Karpas-422 (cell line): ENCODE measurements around the gene BBS9. TPM values are rescaled to one million over a fixed set of nuclear protein-coding genes. Genes with fewer than 3 reads are reported as not detected.

Experiments
- DNase-seq: peaks from one replicate; pipeline ENCODE4 v3.0.0-alpha.2; 2015
- H2AFZ ChIP-seq: fragments of 200-600 bp; sonication (generic); 2 replicates; pipeline ENCODE4 v1.6.1; 2014; ENCODE audit warnings: antibody characterized with exemption, low read length, mixed read lengths
- H3K27ac ChIP-seq: fragments of 200-600 bp; sonication (generic); 2 replicates; pipeline ENCODE4 v1.5.1; 2014; ENCODE audit warnings: mild to moderate bottlenecking, low read length, moderate library complexity
- H3K27me3 ChIP-seq: fragments of 200-600 bp; sonication (generic); 2 replicates; pipeline ENCODE4 v1.6.1; 2014; ENCODE audit warnings: low read length, mixed read lengths
- H3K36me3 ChIP-seq: fragments of 200-600 bp; sonication (generic); 2 replicates; pipeline ENCODE4 v1.6.1; 2014; ENCODE audit warnings: low read length, mixed read lengths; ENCODE audit not compliant: insufficient read depth
- H3K4me1 ChIP-seq: fragments of 200-600 bp; sonication (generic); 2 replicates; pipeline ENCODE4 v1.6.1; 2014; ENCODE audit warnings: mild to moderate bottlenecking, low read length, mixed read lengths
- H3K4me2 ChIP-seq: fragments of 200-600 bp; sonication (generic); 2 replicates; pipeline ENCODE4 v1.6.1; 2014; ENCODE audit warnings: low read length, low read depth, mild to moderate bottlenecking; ENCODE audit not compliant: poor library complexity, severe bottlenecking
- H3K4me3 ChIP-seq: fragments of 200-600 bp; sonication (generic); 2 replicates; pipeline ENCODE4 v1.5.1; 2014; ENCODE audit warnings: mild to moderate bottlenecking, antibody characterized with exemption, low read length, mixed read lengths
- H3K79me2 ChIP-seq: fragments of 200-600 bp; sonication (generic); 2 replicates; pipeline ENCODE4 v1.6.1; 2014; ENCODE audit warnings: mild to moderate bottlenecking, low read length, mixed read lengths
- H3K9ac ChIP-seq: fragments of 200-600 bp; sonication (generic); 2 replicates; pipeline ENCODE4 v1.6.0; 2014; ENCODE audit warnings: low read length
- H3K9me2 ChIP-seq: fragments of 200-600 bp; sonication (generic), shearing (Covaris generic); replicated peaks from 2 replicates; pipeline ENCODE4 v1.6.0; 2014; ENCODE audit warnings: mild to moderate bottlenecking, low read length, moderate library complexity; ENCODE audit not compliant: insufficient read depth
- H3K9me3 ChIP-seq: fragments of 300-700, 200-600 bp; sonication (generic); 2 replicates; pipeline ENCODE4 v1.6.1; 2014; ENCODE audit warnings: low read length, mixed read lengths
- H4K20me1 ChIP-seq: fragments of 200-600 bp; sonication (generic); 2 replicates; pipeline ENCODE4 v1.6.1; 2014; ENCODE audit warnings: mild to moderate bottlenecking, antibody characterized with exemption, low read length, low read depth; ENCODE audit not compliant: insufficient read depth
- total RNA-seq: library from RNA; depleted of rRNA; stranded (reverse); fragments of >200 nt; shearing (Covaris generic); gene quantifications from 2 replicates; pipeline ENCODE4 v1.2.3, GENCODE V29; 2014; ENCODE audit warnings: low replicate concordance

The BBS9 gene
- total RNA-seq, 1 experiment from 2014 or later: 13.0 TPM

DNA sequence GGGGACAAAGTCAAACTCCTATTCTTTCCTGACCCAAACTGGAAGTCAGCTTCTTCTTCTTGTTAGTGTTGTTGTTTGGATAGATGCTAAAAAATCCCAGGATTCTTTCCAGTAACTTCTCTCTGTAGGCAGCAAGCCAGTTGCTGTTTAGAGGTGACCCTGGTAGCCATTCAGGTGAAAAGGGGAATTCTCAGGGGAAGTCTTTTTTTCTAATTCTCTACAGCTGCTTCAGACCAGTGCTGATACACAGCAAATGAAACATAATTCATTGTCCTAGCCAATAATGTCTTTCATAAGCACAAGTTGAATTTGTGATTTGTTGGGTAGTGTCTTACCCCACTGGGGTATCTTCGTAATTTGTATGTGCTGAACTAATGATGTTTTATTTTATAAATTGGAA, 357.3 kb downstream of the BBS9 start:
- Histone ChIP-seq H3K79me2 (no peaks in the 10 kb centered on the region), H3K27ac (no peak overlapping the region), H2AFZ (no peak overlapping the region), H3K9ac (no peak overlapping the region), H3K27me3 (no peaks in the 10 kb centered on the region), H3K4me1 (peaks cover 3% of the 10 kb centered on the region), H3K4me3 (no peak overlapping the region), H4K20me1 (no peaks in the 10 kb centered on the region), H3K4me2 (no peak overlapping the region), H3K9me2 (no peaks in the 10 kb centered on the region), H3K36me3 (no peaks in the 10 kb centered on the region), H3K9me3 (no peaks in the 10 kb centered on the region)
- no peak for DNase-seq

- no peaks in the 10 kb centered on the region for H3K79me2 ChIP-seq
- H3K9me2 ChIP-seq: no peaks in the 10 kb centered on the region
- H3K36me3 ChIP-seq: no peaks in the 10 kb centered on the region
- H3K9ac ChIP-seq: no peak overlapping the region
- no peak overlapping the region for H3K27ac ChIP-seq
- no peak overlapping the region for H3K4me2 ChIP-seq
- H2AFZ ChIP-seq: no peak overlapping the region
- no peak overlapping the region for H3K4me3 ChIP-seq
- no peaks in the 10 kb centered on the region for H3K27me3 ChIP-seq
- peak; percentile 50 for DNase-seq
- H3K9me3 ChIP-seq: no peaks in the 10 kb centered on the region
- peaks cover 3% of the 10 kb centered on the region for H3K4me1 ChIP-seq
- H4K20me1 ChIP-seq: no peaks in the 10 kb centered on the region
Observed at GRCh38 chr7:33487998-33488682, 358.8 kb downstream of the BBS9 start.

- DNase-seq: no peak
- Histone ChIP-seq H3K4me3 (no peak overlapping the region), H3K9ac (no peak overlapping the region), H3K9me2 (no peaks in the 10 kb centered on the region), H3K4me2 (no peak overlapping the region), H3K9me3 (no peaks in the 10 kb centered on the region), H3K79me2 (no peaks in the 10 kb centered on the region), H4K20me1 (no peaks in the 10 kb centered on the region), H2AFZ (no peak overlapping the region), H3K36me3 (no peaks in the 10 kb centered on the region), H3K27ac (no peak overlapping the region), H3K27me3 (no peaks in the 10 kb centered on the region), H3K4me1 (no peaks in the 10 kb centered on the region)
Observed at GRCh38 chr7:33494474-33494873, 365.1 kb downstream of the BBS9 start.

- Histone ChIP-seq H3K4me3 (no peak overlapping the region), H3K9me2 (no peaks in the 10 kb centered on the region), H3K9me3 (no peaks in the 10 kb centered on the region), H3K9ac (no peak overlapping the region), H2AFZ (no peak overlapping the region), H3K27ac (no peak overlapping the region), H4K20me1 (no peaks in the 10 kb centered on the region), H3K36me3 (no peaks in the 10 kb centered on the region), H3K79me2 (no peaks in the 10 kb centered on the region), H3K4me1 (no peaks in the 10 kb centered on the region), H3K4me2 (no peak overlapping the region), H3K27me3 (no peaks in the 10 kb centered on the region)
- no peak for DNase-seq
Observed at GRCh38 chr7:33495207-33495606, 365.8 kb downstream of the BBS9 start.

DNA sequence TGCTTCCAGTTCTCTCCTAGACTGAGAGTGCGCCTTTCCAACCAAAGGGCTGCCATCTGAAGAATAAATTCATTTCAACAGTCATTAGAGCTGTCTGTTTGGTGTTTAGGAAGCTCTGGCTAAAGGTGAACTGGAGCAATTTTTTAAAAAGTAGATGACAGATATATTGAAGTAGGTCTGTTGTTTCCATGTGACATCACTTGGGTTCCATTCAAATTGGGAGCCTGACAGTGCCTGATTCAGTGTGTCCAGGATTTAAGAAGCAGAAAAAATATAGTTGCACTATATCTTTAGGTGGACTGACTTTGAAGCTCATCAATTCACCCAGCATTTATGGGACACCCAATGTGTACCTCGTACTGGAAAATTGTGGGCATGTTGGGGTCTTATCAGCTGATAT, 367.7 kb downstream of the BBS9 start:
- Histone ChIP-seq H3K9me3 (no peaks in the 10 kb centered on the region), H3K4me2 (no peak overlapping the region), H3K36me3 (no peaks in the 10 kb centered on the region), H3K79me2 (no peaks in the 10 kb centered on the region), H2AFZ (no peak overlapping the region), H3K4me1 (no peaks in the 10 kb centered on the region), H4K20me1 (no peaks in the 10 kb centered on the region), H3K4me3 (no peak overlapping the region), H3K27me3 (no peaks in the 10 kb centered on the region), H3K9me2 (no peaks in the 10 kb centered on the region), H3K27ac (no peak overlapping the region), H3K9ac (no peak overlapping the region)
- no peak for DNase-seq

DNA sequence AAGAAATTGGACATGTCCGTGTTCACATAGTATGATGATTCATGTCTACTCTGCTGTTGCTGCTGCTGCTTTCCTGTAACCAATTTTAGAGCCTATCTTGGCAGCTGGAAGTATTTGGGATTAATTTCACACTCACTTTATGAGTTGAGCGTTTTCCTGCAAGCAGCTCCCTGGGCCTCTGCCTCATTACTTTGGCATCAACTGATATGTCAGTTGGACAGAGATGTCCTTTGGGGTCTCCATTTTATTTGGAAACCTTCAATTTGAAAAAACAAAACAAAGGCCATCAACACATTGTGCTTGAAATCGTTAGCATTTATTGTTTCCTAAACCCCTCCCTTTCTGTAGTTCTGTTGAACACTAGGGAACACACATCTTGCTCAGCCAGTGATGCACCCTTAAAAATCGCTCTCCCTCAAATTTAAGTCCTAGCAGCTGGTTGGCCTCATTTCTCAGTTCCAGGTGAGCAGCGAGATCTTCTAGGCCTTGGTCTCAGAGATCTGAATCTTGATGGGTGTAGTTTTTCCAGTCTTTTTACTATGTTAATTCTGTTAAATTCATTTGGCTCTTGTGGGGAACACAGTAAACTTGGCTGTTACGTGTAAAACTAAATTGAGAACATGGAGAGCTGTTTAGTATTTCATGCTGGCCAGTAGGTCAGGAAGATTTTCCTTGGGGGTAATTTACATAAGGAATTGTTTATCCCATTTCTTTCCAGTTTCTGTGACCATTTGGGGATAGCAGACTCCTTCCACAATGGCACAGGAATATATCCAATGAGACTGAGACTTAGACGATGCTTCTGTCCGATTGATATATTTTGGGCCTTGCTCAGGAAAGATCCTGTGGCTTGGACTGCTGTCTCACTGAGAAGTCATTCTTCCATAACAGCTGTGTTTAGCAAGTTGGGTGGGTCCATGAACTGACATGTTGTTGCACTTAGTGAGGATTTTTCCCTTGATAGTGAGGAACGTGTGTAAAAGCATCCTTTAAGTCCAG, 371.6 kb downstream of the BBS9 start:
- Histone ChIP-seq H3K9ac (no peak overlapping the region), H2AFZ (no peak overlapping the region), H3K9me3 (no peaks in the 10 kb centered on the region), H3K36me3 (no peaks in the 10 kb centered on the region), H3K27me3 (no peaks in the 10 kb centered on the region), H3K9me2 (no peaks in the 10 kb centered on the region), H3K4me3 (no peak overlapping the region), H3K79me2 (no peaks in the 10 kb centered on the region), H3K4me1 (no peaks in the 10 kb centered on the region), H4K20me1 (no peaks in the 10 kb centered on the region), H3K27ac (no peak overlapping the region), H3K4me2 (no peak overlapping the region)
- DNase-seq: no peak

- Histone ChIP-seq H3K79me2 (no peaks in the 10 kb centered on the region), H3K27ac (no peak overlapping the region), H3K27me3 (no peaks in the 10 kb centered on the region), H3K36me3 (no peaks in the 10 kb centered on the region), H3K9me3 (no peaks in the 10 kb centered on the region), H3K4me2 (no peak overlapping the region), H3K9ac (no peak overlapping the region), H3K9me2 (no peaks in the 10 kb centered on the region), H4K20me1 (no peaks in the 10 kb centered on the region), H3K4me3 (no peak overlapping the region), H3K4me1 (no peaks in the 10 kb centered on the region), H2AFZ (no peak overlapping the region)
- DNase-seq: no peak
Observed at GRCh38 chr7:33503014-33503413, 373.6 kb downstream of the BBS9 start.

GRCh38 chr7:33503736-33504135, 374.4 kb downstream of the BBS9 start:
- no peak overlapping the region for H2AFZ ChIP-seq
- H3K4me1 ChIP-seq: no peaks in the 10 kb centered on the region

More at GRCh38 chr7:33503736-33504135, 374.4 kb downstream of the BBS9 start:
- H3K27me3 ChIP-seq: no peaks in the 10 kb centered on the region
- no peak overlapping the region for H3K9ac ChIP-seq
- no peaks in the 10 kb centered on the region for H3K9me2 ChIP-seq
- H3K9me3 ChIP-seq: no peaks in the 10 kb centered on the region
- H3K4me3 ChIP-seq: no peak overlapping the region
- no peaks in the 10 kb centered on the region for H4K20me1 ChIP-seq
- no peaks in the 10 kb centered on the region for H3K79me2 ChIP-seq
- no peak for DNase-seq
- H3K27ac ChIP-seq: no peak overlapping the region
- no peak overlapping the region for H3K4me2 ChIP-seq
- H3K36me3 ChIP-seq: no peaks in the 10 kb centered on the region
